GM19468 (cell line): ENCODE results near the gene AGBL4.
"Not testable (repeated sequence)": the region's sequence is repeated elsewhere in the genome, so short reads cannot be mapped to it uniquely, and the experiment has no call there.

ENCODE experiments used
- ATAC-seq: cut with Tn5 transposase; IDR thresholded peaks from one replicate; pipeline ENCODE4 v1.9.1; 2021; ENCODE audit warnings: mild to moderate bottlenecking, moderate library complexity, moderate number of reproducible peaks; ENCODE audit not compliant: unreplicated experiment; ENCODE audit errors: extremely low read depth

Gene AGBL4

DNA sequence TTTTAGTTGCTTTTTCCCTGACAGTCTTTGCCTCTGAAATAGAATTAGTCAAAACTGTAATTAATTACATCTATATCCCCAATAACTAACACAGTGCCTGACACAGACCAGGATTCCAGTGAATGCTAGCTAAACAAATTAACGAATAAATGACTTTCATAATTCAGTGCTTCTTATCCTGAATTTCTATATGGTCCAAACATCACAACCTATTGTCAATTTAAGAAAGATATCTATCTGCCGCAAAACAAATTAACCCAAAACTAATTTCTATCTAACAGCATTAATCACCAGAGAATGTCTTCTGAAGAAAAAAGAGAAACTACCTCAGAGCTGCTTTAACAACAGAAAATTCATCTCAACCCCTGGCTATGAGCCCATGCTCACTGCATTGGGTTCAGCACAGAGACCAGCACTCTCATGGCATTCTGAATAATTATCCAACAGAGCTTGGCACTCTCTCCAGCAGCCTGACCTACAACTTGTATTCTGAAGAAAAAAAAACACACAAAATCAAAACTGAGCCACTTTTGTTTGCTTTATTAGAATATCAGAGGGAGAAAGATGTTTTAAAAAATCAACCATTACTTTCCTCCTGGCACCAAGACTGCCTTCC is 699.7 kb downstream of the AGBL4 start:
- ATAC-seq, result no peak

DNA sequence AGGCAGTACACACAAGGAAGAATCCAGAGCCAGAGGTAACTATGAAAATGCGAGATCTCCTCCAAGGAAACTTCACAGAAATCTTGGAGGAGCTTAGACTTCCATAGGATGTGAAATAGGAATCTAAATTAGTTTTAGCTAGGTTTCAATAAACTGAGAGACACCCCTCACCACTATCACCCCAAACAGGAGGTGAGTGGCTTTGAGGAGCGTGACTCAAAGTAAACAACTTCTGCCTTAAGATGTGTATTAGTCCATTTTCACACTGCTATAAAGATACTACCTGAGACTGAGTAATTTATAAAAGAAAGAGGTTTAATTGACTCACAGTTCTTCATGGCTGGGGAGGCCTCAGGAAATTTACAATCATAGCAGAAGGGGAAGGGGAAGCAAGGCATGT is 703.3 kb downstream of the AGBL4 start:
- ATAC-seq, result not testable (repeated sequence)

DNA sequence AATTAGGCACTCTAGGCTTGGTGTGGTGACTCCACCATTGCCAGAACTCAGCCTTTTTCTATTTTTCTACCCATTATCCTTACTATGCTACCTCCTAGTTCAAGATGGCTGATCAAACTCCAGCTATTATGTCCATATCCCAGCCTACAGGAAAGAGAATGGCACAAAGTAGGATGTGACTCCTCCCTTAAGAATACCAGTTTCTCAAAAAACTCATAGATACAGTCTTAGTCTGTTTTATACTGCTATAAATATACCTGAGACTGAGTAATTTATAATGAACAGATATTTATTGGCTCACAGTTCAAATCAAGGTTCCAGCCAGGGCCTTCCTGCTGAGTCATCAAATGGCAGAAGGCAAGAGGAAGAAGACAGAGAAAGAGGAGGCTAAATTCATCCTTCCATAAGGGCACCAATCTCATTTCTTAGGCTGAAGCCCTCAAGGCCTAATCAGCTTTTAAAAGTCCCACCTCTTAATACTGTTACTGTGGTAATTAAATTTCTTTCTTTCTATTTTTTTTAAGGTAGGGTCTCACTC is 704.3 kb downstream of the AGBL4 start:
- no peak for ATAC-seq

DNA sequence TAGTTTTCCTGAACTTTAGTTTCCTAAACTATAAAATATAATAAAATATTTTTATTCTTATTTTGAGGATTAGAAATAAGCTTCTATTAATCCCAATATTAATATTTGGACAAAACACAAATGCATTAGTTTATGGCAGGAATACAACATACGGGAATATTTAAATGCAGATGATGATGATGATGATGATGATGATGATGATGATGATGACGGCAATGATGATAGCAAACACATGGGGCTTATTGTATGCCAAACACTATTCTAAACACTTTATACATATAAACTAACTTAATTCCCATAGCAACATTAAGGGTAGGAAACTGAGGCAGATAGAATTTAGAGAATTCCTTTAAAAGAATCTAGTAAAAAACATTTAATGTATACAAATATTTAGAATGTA is 705.5 kb downstream of the AGBL4 start:
- no peak for ATAC-seq

DNA sequence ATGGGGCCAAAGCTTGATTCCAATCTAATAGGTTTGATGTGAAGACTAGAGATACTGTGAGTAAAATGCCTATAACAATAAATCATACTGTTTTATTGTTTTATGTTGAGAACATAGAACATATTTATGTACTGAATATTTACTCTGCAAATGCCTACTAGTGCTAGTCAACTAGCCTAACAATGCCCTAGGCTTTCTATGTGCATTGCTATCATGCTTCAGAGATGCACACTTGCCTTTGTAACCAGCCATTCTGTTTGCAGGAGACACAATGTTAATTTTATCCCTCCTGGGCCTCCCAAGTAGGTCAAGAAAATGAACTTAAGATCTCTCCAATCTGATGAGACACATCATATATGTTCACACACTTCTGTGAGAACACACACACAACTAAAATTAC is 716.3 kb downstream of the AGBL4 start:
- ATAC-seq, result no peak

DNA sequence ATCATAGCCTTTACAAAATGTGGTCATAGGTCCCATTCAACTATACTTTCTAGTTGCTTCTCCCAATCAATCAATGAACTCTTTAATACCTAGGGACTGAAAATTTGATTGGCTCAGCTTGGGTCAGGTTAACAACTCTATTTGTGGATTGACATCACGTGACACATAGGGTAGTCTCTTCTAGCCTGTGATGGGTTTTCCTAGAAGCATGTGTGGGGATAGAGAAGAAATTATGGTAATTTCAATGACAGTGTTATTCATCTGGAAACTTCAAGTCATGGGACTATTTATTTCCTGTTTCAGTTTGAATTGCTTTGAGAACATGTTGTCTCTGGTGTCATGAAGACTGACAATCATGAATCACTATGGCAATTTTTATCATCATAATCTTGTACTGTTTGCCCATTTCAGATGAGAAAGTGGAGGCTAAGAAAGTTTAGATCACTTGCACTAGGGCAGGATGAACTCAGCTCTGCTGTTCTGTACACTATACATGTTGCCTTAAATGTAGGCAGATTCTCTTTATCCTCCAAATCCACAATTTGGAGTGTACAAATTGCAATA is 717.2 kb downstream of the AGBL4 start:
- ATAC-seq, result no peak

DNA sequence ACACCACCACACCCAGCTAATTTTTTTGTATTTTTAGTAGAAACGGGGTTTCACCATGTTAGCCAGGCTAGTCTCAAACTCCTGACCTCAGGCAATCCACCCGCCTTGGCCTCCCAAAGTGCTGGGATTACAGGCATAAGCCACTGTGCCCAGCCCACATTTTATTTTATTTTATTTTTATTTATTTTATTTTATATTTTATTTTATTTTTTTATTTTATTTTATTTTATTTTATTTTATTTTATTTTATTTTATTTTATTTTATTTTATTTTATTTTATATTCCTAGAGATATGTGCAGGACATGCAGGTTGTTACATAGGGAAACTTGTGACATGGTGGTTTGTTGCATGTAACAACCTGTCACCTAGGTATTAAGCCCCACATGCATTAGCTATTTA is 721.4 kb downstream of the AGBL4 start:
- not testable (repeated sequence) for ATAC-seq

DNA sequence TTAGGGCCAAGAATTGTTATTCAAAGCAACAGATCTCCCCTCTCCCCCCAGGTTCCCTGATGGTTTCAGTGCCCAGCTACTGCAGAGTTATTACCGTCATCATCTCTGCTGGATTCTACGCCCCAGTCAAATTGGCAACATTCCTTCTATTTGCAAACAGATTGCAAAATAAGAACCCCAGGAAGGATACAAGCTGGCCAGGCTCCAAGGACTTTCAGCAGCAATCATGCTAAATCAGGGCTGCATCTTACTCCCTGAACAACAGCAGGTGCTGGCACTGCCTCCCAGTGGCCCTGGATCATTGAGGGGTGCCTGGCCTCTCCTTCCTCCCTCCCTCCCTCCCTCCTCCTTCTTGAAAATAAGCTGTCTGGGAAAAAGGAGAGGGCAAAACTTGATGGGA is 725.5 kb downstream of the AGBL4 start:
- ATAC-seq, result no peak

DNA sequence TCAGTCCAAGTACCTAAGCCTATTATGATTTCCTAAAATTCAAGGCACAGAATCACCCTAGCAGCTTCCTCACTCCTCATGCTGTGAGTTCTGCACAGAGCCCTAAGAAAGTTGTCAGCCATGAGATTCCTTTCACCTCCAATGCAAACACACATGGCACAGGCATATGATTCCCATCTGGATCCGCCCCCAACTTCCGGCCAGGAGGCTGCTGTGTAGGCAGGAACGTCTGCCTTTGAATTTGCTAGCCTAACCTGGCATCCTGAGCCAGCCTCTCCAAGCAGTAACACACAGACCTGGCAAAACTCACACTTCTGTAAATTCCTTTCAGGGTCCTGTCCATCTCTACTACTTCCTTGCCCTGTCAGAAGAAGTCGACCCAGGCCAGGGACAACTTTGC is 726.0 kb downstream of the AGBL4 start:
- ATAC-seq, result no peak

DNA sequence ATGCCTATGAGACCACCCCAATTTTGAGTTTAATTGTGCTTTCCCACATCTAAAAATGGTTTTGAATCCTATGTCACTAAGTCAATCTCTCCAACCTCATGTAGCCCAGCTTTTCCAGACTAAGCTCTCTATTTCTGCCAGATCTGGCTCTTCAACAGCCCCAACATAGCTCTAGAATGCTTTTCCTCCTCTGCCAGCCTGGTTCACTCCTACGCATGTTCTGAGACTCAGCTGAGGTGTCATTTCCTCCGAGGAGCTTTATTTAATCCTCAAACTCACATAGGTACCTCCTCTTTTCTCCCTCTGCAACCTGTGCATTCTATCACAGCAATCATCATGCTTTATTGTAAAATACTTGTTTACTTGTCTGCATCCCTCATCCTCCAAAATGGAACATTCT is 729.2 kb downstream of the AGBL4 start:
- ATAC-seq, result no peak

DNA sequence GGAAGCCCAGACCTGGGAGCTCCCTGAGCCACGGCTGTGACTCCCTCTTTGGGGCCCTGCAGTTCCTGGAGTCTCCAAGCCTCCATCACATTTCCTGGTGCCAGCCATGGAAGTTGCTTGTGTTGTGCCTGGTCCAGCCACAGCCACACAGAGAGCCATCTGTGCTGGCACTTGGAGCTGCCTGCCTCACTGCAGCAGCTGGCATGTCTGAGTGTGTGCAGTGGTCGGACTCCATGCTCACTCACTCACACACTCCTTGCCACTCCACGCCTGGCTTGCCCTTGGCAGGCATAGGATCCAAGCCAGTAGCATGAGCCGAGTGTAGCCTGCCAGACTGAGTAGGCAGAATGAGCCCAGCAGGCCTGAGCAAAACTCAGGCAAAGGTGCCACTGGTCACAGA is 730.7 kb downstream of the AGBL4 start:
- ATAC-seq, result no peak

DNA sequence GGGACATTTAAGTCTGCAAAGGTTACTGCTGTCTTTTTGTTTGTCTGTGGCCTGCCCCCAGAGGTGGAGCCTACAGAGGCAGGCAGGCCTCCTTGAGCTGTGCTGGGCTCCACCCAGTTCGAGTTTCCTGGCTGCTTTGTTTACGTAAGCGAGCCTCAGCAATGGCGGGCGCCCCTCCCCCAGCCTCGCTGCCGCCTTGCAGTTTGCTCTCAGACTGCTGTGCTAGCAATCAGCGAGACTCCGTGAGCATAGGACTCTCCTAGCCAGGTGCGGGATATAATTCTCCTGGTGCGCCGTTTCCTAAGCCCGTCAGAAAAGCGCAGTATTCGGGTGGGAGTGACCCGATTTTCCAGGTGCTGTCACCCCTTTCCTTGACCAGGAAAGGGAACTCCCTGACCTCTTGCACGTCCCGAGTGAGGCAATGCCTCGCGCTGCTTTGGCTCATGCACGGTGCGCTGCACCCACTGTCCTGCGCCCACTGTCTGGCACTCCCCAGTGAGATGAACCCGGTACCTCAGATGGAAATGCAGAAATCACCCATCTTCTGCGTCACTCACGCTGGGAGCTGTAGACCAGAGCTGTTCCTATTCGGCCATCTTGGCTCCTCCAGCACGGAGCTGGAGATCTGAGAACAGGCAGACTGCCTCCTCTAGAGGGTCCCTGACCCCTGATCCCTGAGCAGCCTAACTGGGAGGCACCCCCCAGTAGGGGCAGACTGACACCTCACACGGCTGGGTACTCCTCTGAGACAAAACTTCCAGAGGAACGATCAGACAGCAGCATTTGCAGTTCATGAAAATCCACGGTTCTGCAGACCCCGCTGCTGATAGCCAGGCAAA is 766.3 kb downstream of the AGBL4 start:
- not testable (repeated sequence) for ATAC-seq

DNA sequence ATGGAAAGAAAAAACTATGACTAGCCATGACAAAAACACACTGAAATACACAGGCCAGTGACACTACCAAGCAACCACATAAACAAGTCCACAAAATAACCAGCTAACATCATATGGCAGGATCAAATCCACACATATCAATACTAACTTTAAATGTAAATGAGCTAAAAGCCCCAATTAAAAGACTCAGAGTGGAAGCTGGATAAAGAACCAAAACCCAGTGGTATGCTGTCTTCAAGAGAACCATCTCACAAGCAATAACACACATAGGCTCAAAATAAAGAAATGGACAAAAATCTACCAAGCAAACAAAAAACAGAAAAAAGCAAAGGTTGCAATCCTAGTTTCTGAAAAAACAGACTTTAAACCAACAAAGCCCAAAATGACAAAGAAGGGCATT is 770.8 kb downstream of the AGBL4 start:
- no peak for ATAC-seq

DNA sequence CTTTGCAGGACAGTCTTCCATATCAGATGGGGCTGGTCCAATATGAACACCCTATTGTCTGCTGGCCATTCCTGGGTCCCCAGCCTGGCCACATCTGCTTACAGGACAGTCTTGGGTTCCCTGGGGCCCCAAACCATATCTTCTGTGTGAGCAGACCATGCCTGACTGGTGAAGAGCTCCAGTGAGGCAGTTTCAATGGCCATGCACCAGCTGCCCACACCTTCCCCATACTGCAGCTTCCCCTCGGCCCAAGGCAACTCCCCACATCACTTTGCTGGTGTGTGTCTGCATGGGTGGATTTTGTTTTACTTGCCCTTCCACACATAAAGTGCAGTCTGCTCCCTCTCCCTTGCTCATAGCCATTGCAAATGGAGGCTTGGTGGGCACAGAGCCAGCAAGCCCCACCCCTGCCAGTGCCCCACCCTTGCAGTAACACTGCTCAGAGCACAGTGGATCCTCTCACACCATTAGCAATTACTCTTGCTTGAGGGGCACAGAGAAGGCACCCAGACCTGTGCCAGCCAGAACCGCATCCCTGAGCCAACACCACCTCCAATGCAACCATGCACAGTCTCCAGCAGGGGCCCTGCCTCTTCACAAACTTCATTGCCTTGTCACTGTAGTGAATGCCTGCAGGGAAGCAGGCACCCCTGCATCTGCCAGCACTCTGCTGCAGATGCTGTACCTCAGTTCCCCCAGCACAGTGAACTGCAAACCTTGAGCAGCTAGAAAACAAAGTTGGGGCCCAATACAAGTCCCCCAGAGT is 772.6 kb downstream of the AGBL4 start:
- no peak for ATAC-seq

DNA sequence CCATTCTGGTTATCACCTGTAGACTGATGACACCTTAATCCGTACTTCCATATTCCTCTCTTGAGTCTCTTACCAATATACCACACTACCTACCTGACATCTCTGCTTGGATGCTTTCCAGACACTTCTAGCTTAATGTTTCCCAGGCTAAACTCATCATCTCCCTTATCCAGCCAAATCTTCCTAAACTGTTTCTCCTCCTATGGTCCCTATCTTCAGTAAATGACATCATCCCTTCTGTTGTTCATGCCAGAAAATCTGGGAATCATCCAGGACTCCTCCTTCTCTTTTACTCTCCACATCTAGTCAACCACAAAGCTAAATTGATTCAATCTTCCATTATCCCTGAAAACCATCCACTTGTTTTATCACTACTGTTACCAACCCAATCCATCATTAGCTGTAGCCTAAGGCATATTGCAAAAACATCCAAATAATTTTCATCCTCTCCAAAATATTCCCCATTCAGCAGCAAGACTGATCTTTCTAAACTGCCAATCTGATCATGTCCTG is 783.0 kb downstream of the AGBL4 start:
- ATAC-seq, result no peak

DNA sequence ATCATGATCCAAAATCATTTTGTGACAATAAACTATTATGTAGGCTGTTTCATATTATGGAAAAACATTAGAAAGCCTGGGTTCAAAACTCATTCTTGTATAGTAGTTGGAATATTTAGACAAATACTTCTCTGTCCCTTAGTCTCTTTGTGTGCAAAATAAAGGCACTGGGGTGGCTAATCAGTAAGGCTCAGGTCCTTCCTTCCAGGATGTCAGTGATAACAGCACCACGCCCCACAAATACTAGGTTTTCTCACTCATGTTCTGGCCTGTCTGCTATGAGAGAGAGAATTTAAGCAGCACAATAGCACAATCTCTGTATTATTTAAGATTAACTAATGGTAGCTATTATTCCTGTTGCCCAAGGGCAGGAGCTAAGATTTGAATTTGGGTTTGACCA is 788.8 kb downstream of the AGBL4 start:
- ATAC-seq, result no peak

DNA sequence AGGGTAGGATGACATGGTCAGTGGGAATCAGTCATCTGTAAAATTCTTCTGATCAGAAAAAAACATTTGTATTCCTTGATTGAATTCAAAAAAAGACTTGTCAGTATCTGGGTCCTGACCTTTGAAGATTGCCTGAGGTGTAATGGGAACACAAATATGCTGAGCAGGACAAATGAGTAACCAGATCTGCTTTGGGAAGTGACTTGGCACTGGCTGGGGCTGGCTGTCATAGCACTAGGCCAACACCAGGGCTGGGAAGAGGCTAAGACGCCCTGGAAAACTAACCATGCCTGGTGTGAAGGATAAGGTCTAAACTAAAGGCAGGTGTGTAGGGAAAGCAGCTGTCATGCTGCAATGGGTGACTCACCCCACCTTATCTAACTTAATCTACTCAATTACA is 794.2 kb downstream of the AGBL4 start:
- no peak for ATAC-seq

DNA sequence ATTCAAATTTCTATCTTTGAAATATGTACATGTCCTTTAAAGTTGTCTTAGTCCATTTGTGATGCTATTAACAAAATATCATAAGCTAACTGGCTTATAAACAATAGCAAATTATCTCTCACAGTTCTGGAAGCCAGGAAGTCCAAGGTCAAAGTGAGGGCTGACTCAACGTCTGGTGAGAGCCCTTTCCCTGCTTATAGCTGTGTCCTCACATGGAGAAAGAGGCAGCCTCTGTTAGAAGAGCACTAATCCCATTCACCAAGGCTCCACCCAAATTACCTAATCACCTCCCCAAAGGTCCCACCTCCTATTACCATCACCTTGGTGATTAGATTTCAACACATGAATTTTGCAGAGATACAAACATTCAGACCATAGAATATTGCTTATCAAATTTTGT is 797.0 kb downstream of the AGBL4 start:
- no peak for ATAC-seq

DNA sequence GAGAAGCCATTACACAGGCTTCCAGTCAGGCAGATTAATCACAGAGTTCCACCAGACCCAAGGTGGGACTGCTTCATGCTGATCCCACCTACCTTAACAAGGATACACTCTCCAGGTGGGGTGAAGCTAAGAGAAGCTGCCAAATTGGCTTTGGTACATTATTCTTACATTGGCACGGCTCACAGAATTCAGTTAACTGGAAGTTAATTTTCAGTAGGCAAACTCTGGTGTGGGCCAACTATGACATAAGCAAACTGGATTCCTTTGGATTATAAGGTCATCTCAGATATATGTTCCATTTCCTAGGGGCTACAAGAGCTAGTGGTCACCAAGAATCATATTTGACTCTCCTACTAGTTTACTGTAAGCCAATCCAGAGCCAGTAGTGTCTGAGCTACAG is 798.3 kb downstream of the AGBL4 start:
- ATAC-seq, result no peak

DNA sequence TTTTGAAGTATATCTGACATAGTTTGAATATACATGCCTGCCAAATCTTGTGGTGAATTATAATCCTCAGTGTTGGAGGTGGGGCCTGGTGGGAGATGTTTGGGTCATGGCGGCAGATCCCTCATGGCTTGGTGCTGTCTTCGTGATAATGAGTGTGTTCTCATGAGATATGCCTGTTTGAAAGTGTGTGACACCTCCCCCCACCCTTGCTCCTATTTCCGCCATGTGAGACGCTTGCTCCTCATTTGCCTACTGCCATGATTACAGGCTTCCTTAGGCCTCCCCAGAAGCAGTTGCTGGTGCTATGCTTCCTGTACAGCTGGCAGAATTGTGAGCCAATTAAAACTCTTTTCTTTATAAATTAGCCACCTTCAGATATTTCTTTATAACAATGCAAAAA is 810.5 kb downstream of the AGBL4 start:
- no peak for ATAC-seq
